Endothelial cell of umbilical vein (primary cell): Measurements from ENCODE around the gene RGS19. TPM values are rescaled to one million over a fixed set of nuclear protein-coding genes. Genes with fewer than 3 reads are reported as not detected.

Experiments
- BruUV-seq: library from RNA; stranded (reverse); fragments of 400-500 nt; replicated peaks from 2 replicates; lab custom pipeline; 2021; lab: Mats Ljungman, UMichigan
- CTCF ChIA-PET: fragments of 300-600, 350-600 bp; sonication (Branson Sonifier 250); formaldehyde crosslinking; loops from one replicate; lab custom pipeline; 2021; ENCODE audit warnings: antibody characterized with exemption, inconsistent platforms; lab: Charles Lee
- POLR2A ChIA-PET: fragments of 300-600, 350-600 bp; sonication (Branson Sonifier 250); formaldehyde crosslinking; loops from one replicate; lab custom pipeline; 2021; ENCODE audit warnings: antibody characterized with exemption, inconsistent platforms; lab: Charles Lee
- DNase-seq: peaks from one replicate; pipeline ENCODE4 v3.0.0-alpha.2; 2011; ENCODE audit warnings: low read depth, low spot score
- FAIRE-seq: peaks from 2 replicates; lab custom pipeline; 2011; peaks lifted over from hg19 to GRCh38; lab: Jason Lieb, UNC
- H2AFZ ChIP-seq: 2 replicates; pipeline ENCODE4 v1.6.0; 2012; ENCODE audit warnings: low read depth, low read length, control low read depth, inconsistent platforms
- H3K27ac ChIP-seq: 2 replicates; pipeline ENCODE4 v1.5.1; 2011; ENCODE audit warnings: low read depth, mild to moderate bottlenecking, control low read depth, low read length, moderate library complexity; ENCODE audit not compliant: insufficient read depth
- H3K27me3 ChIP-seq, 2 experiments: 2 replicates each; pipeline versions ENCODE4 v1.6.0 to v1.6.1; 2011; ENCODE audit warnings: low read length in 2 of 2, mixed read lengths in 1 of 2; ENCODE audit not compliant: control insufficient read depth in 2 of 2, insufficient read depth in 2 of 2
- H3K36me3 ChIP-seq, 2 experiments: 2 replicates in 1 of 2; 3 replicates in 1 of 2; pipeline ENCODE4 v1.5.1; 2011; ENCODE audit warnings: low read length in 2 of 2, mild to moderate bottlenecking in 1 of 2, moderate library complexity in 1 of 2; ENCODE audit not compliant: control insufficient read depth in 2 of 2, insufficient read depth in 2 of 2; ENCODE audit errors: extremely low read depth in 1 of 2
- H3K4me1 ChIP-seq: 3 replicates; pipeline ENCODE4 v1.5.1; 2011; ENCODE audit warnings: mild to moderate bottlenecking, low read length; ENCODE audit not compliant: control insufficient read depth, insufficient read depth; ENCODE audit errors: extremely low read depth
- H3K4me2 ChIP-seq: 2 replicates; pipeline ENCODE4 v1.6.1; 2011; ENCODE audit warnings: low read length, control low read depth, mixed read lengths; ENCODE audit not compliant: insufficient read depth
- H3K4me3 ChIP-seq, 3 experiments: fragments of 200-600 bp in 1 of 3; sonication (generic), shearing (Covaris generic) in 1 of 3; replicated peaks in 1 of 3; 2 replicates each; pipeline ENCODE4 v1.5.1; 2011 to 2016; ENCODE audit warnings: control low read depth in 3 of 3, low read length in 3 of 3, mild to moderate bottlenecking in 2 of 3, inconsistent platforms in 1 of 3, low read depth in 1 of 3, moderate library complexity in 1 of 3; ENCODE audit not compliant: insufficient read depth in 1 of 3
- H3K79me2 ChIP-seq: 2 replicates; pipeline ENCODE4 v1.6.0; 2012; ENCODE audit warnings: low read length, inconsistent platforms; ENCODE audit not compliant: control insufficient read depth, insufficient read depth
- H3K9ac ChIP-seq: replicated peaks from 2 replicates; pipeline ENCODE3; 2011; ENCODE audit warnings: low read length, control low read depth; ENCODE audit not compliant: insufficient read depth; ENCODE audit errors: extremely low read depth
- H3K9me1 ChIP-seq: replicated peaks from 3 replicates; pipeline ENCODE4 v1.6.0; 2011; ENCODE audit warnings: mild to moderate bottlenecking, low read length; ENCODE audit not compliant: control insufficient read depth, insufficient read depth; ENCODE audit errors: extremely low read depth
- H3K9me3 ChIP-seq: replicated peaks from 2 replicates; pipeline ENCODE4 v1.5.1; 2012; ENCODE audit warnings: low read length, inconsistent platforms; ENCODE audit not compliant: control insufficient read depth, insufficient read depth
- H4K20me1 ChIP-seq: replicated peaks from 2 replicates; pipeline ENCODE3; 2011; ENCODE audit warnings: mild to moderate bottlenecking, low read length; ENCODE audit not compliant: control insufficient read depth, insufficient read depth; ENCODE audit errors: extremely low read depth
- FOS ChIP-seq: IDR thresholded peaks from 2 replicates; pipeline ENCODE4 v1.6.1; 2011; ENCODE audit warnings: mild to moderate bottlenecking, low read length, moderate library complexity, borderline replicate concordance; ENCODE audit not compliant: insufficient read depth
- GATA2 ChIP-seq: IDR thresholded peaks from 2 replicates; pipeline ENCODE4 v1.7.0; 2011; ENCODE audit warnings: low read depth, mild to moderate bottlenecking, moderate library complexity, mixed read lengths, low read length; ENCODE audit not compliant: insufficient read length, insufficient read depth
- POLR2AphosphoS5 ChIP-seq: IDR thresholded peaks from 2 replicates; pipeline ENCODE4 v1.6.1; 2012; ENCODE audit warnings: low read depth, mild to moderate bottlenecking, control low read depth, low read length, moderate library complexity; ENCODE audit not compliant: insufficient read depth
- dilution Hi-C: fragments of 300-500 bp; cut with MboI; formaldehyde crosslinking; loops from one replicate; pipeline ENCODE4 v1.15.0; 2019; ENCODE audit warnings: low sequenced_read_pairs; ENCODE audit not compliant: extremely low pct_ligation_motif_present
- intact Hi-C: fragments of 100-400 bp; cut with micrococcal nuclease; formaldehyde crosslinking; loops from one replicate; pipeline ENCODE4 v1.10.0; 2022
- polyA plus RNA-seq, 4 experiments: library from polyadenylated mRNA; depleted of rRNA in 3 of 4; stranded (reverse) in 3 of 4; unstranded in 1 of 4; fragments of >200 nt; gene quantifications; 2 replicates each; pipeline versions ENCODE4 v1.2.1 to v1.2.3, GENCODE V29; 2011 to 2012; ENCODE audit warnings: missing spikeins in 1 of 4
- total RNA-seq: library from RNA; stranded (reverse); gene quantifications from 2 replicates; pipeline ENCODE4 v1.2.3, GENCODE V29; 2021
- TF ChIP-seq, protein P1 (sequence below): IDR thresholded peaks from 2 replicates; pipeline ENCODE4 v1.6.1; 2011; ENCODE audit not compliant: insufficient read depth, insufficient read length
- TF ChIP-seq, protein P2 (sequence below), 2 donors: IDR thresholded peaks; 1 replicate in 1 of 2; 2 replicates in 1 of 2; pipeline ENCODE4 v1.5.1; 2011; ENCODE audit warnings: low read length in 2 of 2, mild to moderate bottlenecking in 2 of 2, moderate library complexity in 2 of 2, control low read depth in 1 of 2, inconsistent platforms in 1 of 2, low read depth in 1 of 2; ENCODE audit not compliant: insufficient read depth in 1 of 2; ENCODE audit errors: extremely low read depth in 1 of 2

RGS19 gene
- total and polyA plus RNA-seq, 2 donors (not counting 3 experiments of a cell fraction or from before 2014, with no cell fraction given): 27.8 to 33.7 TPM

DNA sequence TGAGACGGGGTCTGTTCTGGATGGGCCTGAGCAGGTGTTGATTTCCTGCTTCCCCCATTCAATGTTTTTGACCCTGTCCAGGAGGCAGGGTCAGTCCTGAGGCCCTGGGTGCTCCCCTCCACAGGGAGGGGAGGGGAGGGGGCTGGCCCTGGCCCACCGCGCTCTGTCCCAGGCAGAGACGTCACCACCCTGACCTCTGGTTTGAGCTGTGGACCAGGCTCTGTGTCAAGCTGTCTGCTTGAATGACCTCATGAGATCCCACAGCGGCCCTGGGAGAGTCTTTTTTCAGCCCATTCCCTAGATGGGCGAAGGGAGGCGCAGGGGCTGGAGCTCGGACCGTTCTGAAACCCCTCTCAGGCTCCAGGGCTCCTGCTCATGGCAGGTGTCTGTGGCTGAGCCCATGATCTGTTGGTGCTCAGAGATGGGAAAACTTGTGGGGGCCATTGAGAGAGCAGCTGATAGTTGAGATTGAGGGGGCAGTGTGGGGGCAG lies 13.7 kb upstream of the RGS19 start:
- BruUV-seq: no TSS peak

More for the DNA sequence above, 13.7 kb upstream of the RGS19 start:
- no peak for FAIRE-seq
- no peak for TF ChIP-seq POLR2AphosphoS5
- no peak for TF ChIP-seq GATA2
- TF ChIP-seq, protein P1, sequence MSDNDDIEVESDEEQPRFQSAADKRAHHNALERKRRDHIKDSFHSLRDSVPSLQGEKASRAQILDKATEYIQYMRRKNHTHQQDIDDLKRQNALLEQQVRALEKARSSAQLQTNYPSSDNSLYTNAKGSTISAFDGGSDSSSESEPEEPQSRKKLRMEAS: no peak
- TF ChIP-seq, protein P2, sequence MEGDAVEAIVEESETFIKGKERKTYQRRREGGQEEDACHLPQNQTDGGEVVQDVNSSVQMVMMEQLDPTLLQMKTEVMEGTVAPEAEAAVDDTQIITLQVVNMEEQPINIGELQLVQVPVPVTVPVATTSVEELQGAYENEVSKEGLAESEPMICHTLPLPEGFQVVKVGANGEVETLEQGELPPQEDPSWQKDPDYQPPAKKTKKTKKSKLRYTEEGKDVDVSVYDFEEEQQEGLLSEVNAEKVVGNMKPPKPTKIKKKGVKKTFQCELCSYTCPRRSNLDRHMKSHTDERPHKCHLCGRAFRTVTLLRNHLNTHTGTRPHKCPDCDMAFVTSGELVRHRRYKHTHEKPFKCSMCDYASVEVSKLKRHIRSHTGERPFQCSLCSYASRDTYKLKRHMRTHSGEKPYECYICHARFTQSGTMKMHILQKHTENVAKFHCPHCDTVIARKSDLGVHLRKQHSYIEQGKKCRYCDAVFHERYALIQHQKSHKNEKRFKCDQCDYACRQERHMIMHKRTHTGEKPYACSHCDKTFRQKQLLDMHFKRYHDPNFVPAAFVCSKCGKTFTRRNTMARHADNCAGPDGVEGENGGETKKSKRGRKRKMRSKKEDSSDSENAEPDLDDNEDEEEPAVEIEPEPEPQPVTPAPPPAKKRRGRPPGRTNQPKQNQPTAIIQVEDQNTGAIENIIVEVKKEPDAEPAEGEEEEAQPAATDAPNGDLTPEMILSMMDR (IDR thresholded peaks at IDR 0.05; ENCODE audit: extremely low read depth in 1 of 2, insufficient read depth in 1 of 2, low read depth in 1 of 2, low read length in 2 of 2): no peak
- TF ChIP-seq FOS: no peak
- H4K20me1 ChIP-seq: no peaks in the 10 kb centered on the region
- H3K27ac ChIP-seq: no peak overlapping the region
- ChIA-PET POLR2A (no interaction called here), CTCF (interaction anchor here (2.3 kb wide), 1 partner anchor 9 kb away, joined by 7 read pairs; the partner anchor contains the start of gene LKAAEAR1)
- H3K4me2 ChIP-seq: no peak overlapping the region
- no peaks in the 10 kb centered on the region for H3K27me3 ChIP-seq
- dilution Hi-C loops: no loop called here
- DNase-seq: no peak
- no peaks in the 10 kb centered on the region for H3K9me1 ChIP-seq
- no peak overlapping the region for H2AFZ ChIP-seq
- no peaks in the 10 kb centered on the region for H3K9me3 ChIP-seq
- no peaks in the 10 kb centered on the region for H3K36me3 ChIP-seq
- no peaks in the 10 kb centered on the region for H3K79me2 ChIP-seq
- no peaks in the 10 kb centered on the region for H3K4me1 ChIP-seq
- no peak overlapping the region for H3K4me3 ChIP-seq
- no peak overlapping the region for H3K9ac ChIP-seq
- intact Hi-C loops: no loop called here
